Measurements from ENCODE around the gene CETN3.

- TF ChIP-seq, protein P1, sequence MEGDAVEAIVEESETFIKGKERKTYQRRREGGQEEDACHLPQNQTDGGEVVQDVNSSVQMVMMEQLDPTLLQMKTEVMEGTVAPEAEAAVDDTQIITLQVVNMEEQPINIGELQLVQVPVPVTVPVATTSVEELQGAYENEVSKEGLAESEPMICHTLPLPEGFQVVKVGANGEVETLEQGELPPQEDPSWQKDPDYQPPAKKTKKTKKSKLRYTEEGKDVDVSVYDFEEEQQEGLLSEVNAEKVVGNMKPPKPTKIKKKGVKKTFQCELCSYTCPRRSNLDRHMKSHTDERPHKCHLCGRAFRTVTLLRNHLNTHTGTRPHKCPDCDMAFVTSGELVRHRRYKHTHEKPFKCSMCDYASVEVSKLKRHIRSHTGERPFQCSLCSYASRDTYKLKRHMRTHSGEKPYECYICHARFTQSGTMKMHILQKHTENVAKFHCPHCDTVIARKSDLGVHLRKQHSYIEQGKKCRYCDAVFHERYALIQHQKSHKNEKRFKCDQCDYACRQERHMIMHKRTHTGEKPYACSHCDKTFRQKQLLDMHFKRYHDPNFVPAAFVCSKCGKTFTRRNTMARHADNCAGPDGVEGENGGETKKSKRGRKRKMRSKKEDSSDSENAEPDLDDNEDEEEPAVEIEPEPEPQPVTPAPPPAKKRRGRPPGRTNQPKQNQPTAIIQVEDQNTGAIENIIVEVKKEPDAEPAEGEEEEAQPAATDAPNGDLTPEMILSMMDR (conservative IDR thresholded peaks at IDR 0.05; ENCODE audit: low read depth in 2 of 2): no peak
- no peak for TF ChIP-seq POLR2AphosphoS5 (IDR thresholded peaks at IDR 0.05; ENCODE audit: low read depth)
- TF ChIP-seq, protein P2, sequence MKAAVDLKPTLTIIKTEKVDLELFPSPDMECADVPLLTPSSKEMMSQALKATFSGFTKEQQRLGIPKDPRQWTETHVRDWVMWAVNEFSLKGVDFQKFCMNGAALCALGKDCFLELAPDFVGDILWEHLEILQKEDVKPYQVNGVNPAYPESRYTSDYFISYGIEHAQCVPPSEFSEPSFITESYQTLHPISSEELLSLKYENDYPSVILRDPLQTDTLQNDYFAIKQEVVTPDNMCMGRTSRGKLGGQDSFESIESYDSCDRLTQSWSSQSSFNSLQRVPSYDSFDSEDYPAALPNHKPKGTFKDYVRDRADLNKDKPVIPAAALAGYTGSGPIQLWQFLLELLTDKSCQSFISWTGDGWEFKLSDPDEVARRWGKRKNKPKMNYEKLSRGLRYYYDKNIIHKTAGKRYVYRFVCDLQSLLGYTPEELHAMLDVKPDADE (IDR thresholded peaks at IDR 0.05): no peak
- TF ChIP-seq STAT1 (IDR thresholded peaks at IDR 0.05; ENCODE audit: unreplicated experiment): no peak
- TF ChIP-seq REST (IDR thresholded peaks at IDR 0.05; ENCODE audit: unreplicated experiment): no peak
- no peak for TF ChIP-seq ZNF462 (CRISPR knock-in tag; IDR thresholded peaks at IDR 0.05)
Observed at GRCh38 chr5:90390928-90391327, 18.6 kb downstream of the CETN3 start.

Data from GM23338 (cell line).